HG03442 (cell line): ENCODE data around the gene RHOF.
"Not testable (repeated sequence)": the region's sequence is repeated elsewhere in the genome, so short reads cannot be mapped to it uniquely, and the experiment has no call there.

ENCODE experiments used
- ATAC-seq: cut with Tn5 transposase; IDR thresholded peaks from one replicate; pipeline ENCODE4 v1.9.1; 2021; ENCODE audit warnings: mild to moderate bottlenecking, moderate library complexity; ENCODE audit not compliant: unreplicated experiment

RHOF gene

DNA sequence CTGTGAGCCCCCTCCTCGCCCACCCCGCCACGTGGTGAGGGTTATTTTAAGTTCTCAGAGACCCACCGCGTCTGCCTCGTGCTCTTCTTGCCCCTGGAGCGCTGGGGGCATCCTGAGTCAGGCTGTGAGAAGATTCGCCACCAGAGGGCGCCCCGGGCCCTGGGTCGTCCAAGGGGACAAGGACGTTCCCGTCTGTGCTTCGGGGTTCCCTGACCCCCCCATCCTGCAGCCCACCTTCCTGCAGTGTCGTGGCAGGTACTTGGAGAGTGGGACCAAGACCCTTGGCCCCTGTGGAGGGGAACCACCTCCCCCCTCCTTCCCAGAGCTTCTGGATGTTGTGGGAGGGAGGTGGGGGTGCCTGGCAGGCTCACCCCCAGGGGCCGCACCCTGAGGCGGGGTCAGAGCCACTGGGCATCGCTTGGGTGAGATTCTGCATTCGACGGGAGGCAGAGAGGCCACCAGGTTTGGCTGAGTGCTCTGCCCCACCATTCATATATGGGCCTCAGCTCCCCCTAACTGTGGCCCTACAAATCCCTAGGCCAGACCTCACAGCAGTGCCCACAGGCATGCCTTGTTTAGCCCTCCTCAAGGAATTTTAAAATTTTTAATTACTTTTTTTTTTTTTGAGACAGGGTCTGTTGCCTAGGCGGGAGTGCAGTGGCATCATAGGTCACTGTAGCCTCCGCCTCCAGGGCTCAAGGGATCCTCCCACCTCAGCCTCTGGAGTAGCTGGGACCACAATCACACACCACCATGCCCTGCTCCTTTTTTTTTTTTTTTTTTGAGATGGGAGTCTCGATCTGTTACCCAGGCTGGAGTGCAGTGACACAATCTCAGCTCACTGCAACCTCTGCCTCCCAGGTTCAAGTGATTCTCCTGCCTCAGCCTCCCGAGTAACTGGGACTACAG, 17.0 kb downstream of the RHOF start:
- ATAC-seq: peak; percentile 48

DNA sequence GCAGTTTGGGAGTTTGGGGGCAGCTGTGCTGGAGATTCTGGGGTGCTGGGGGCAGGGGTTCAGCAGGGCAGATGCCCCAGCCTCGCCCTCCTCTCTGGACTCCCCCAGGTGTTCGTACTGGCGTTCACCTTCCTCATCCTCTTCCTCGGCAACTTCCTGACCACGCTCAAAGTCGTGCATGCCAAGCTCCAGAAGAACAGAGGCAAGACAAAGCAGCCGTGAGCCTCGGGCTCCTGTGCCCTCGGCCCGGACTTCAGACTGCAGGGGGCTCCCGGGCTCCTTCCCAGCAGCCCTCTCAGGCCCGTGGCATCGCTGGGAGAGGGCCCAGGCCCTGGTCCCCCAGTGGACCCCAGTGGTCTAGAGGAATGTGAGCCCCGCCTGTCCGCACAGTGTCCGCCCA, 18.0 kb downstream of the RHOF start:
- ATAC-seq: no peak

DNA sequence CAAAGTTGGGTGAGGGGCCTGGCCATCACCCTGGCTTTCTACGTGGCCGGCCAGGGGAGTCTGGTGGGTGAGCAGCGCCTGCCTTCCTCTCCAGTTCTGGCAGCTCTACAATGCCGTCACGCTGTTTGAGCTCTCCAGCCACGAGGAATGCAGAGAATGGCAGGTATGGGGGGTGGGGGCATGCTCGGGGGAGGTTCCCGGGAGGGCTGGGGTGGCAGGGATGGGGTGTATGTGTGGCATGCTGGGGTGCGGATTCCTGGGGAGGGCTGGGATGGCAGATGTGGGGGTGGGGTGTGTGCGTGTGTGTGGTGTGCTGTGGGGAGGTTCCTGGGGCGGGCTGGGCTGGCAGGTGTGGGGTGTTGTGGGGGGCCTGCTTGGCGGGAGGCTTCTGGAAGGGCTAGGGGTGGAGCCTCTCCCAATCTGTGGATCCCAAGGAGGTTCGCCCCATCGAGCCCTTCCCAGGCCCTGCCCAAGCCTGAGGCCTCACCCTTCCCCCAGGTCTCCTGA, 18.5 kb downstream of the RHOF start:
- ATAC-seq: no peak

DNA sequence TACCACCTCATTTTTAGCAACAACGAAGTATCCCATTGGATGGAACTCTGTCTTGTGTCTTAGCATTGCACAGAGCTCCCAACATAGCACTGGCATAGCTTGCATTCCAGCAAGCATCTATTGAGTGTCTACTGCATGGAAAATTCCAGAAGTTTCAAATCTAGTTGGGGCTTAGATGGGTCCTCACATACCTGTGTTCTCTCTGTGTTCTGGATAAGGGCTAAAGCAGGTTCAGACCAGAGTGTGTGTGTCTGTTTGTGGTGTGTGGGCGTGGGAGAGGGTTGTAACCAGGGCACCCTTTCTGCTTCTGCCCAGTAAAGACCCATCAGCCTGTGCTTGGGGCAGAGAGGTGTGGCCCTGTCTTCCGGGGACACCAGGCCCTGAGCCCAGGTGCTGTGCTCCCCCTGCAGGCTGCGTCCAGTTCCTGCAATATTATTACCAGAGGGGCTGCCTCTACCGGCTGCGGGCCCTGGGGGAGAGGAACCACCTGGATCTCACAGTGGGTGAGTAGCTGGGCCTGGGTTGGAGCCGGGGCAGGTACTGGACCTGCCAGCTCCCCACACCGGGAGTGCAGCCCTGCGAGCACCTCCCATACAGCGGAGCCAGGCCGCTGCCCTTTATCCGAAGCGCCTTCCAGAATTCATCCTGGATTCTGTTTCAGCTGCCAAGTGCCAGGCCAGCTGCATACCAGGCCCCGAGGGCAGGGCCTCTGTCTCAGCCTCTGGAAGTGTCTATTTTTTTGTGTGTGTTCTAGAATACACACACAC, 20.3 kb downstream of the RHOF start:
- no peak for ATAC-seq

DNA sequence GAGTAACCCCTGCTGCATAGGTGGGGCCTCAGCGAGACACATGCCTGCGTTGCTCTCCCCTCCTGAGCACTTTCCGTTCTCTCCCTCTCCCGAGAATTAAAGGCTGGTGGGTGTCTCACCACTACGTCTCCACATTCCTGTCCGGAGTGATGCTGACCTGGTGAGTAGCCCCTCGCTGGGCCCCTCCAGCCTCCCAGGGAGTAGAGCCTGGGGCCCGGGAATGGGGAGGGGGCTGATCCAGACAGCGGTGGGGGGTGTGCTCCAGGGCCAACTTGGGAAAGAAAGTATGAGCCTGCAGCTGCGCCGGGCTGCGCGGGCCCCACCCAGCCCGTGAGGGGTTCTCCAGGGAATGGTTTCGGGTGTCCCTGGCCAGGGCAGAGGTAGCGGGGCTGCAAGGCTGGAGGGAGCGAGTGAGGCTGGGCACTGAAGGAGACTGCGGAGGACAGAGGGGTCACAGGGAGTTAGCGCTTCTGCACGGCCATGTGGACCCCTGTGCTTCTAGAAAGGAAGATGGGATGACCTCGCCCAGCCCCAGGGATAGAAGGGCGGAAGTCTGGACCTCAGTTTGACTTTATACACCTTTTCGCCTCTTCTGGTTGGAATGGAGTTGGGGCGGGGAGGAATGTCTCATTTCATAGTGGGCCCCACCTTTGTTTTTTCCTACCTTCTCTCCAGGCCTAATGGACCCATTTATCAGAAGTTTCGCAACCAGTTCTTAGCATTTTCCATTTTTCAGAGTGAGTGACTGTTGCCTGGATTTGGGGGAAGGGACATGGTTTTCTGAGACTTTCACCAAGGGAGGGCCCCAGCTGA, 22.5 kb downstream of the RHOF start:
- no peak for ATAC-seq

DNA sequence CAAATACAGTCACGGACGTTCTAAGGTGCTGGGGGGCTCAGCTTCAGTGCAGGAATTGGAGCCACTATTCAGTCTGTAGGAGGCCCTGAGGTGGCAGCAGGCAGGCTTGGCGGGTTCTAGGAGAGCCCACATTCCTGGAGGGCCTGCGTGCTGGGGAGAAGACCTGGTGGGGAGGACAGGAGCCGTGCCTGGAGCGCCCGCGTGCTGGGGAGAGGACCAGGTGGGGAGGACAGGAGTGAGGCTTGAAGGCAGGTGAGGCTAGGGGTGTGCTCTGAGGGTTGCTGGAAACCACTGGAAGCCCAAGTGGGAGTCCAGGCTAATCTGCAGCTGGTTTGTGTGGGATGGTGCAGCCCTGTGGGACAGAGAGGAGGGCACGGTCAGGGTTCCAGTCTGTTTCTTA, 23.1 kb downstream of the RHOF start:
- no peak for ATAC-seq

DNA sequence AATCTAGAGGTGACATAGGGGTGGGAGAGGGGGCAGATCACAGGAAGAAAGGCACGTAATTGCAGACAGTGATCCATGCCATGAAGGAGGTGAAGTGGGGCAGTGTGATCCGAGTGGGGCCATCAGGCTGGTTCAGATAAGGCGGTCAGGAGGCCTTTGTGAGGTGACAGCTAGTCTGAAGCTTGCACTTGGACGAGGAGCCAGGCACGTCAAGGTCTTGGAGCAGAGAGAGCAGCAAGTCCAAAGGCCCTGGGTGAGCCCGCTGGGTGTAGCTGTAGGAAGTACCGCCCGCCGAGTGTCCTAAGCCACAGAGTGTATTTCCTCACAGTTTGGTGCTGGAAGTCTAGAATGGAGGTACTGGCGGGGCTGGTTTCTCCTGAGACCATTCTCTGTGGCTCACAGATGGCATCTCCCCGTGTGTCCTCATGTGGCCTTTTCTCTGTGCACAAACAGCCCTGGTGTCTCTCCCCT, 23.6 kb downstream of the RHOF start:
- ATAC-seq: no peak

DNA sequence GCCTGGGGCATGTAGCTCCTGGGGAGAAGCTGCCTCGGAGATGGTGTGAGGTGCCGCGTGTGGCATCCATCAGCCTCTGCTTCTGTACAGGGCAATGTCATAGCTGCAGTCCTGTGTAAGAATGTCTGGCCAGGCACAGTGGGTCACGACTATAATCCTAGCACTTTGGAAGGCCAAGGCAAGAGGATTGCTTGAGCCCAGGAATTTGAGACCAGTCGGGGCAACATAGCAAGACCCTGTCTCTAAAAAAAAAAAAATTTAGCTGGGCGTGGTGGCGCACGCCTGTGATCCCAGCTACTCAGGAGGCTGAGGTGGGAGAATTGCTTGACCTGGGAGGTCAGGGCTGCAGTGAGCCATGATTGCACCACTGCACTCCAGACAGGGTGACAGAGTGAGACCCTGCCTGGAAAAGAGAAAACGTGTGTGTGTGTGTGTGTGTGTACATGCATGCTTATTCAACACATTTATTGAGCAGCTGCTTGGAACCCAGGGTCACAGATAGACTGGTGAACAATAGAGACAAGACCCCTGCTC, 24.1 kb downstream of the RHOF start:
- ATAC-seq: no peak

DNA sequence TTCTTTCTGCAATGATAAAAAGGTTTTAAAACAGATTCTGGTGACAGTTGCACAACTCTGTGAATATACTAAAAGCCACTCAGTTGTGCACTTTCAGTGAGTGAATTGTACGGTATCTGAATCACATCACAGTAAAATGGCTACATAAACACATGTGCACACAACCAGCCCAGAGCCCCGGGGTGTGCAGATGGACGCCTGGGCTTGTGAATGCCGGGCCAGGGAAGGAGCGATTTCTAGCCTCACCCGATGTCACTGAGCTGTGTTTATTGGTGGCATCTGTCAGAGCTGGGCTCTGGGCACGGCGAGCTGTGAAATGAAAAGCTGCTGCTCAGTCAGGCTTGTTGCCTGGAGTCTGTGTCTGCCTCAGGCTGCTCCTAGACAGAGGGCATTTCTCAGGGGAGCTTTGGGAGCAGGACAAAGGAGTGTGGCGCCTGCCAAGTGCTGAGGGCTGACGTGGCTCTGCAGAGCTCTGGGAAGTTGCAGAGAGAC, 25.9 kb downstream of the RHOF start:
- ATAC-seq: no peak

DNA sequence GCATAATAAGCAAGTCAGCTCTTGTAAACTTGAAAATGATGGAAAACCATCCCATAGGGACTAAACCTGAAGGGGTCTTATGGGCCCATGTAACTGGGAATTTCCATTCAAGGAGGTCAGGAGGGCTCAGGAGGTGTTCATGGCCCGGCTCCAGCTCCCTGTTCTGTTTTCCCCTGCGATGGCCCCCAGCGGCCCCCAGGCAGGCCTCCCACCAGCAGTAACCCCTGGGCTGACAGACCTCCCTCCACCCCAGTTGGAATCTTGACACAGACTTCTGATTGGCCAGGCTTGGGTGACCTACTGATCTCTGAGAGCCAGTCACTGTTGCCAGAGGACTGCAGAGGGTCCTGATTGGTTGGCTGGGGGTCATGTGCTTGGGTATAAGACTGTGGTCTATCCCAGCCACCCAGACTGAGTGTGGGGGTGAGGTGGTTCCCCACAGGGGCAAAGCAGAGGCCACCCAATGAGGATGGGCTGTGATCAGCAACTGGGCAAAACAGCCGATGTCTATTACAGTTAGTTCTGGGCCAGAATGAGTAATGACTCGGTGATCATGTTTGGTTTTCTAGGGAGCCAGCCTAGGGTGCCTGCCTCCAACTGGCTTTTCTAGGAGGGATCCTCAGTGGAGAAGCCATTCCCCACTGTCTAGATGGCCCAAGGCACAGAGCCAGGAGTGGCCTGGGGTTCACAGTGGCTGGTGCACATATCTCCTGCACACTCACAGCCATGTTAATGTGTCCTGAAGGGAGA, 27.0 kb downstream of the RHOF start:
- ATAC-seq: no peak

DNA sequence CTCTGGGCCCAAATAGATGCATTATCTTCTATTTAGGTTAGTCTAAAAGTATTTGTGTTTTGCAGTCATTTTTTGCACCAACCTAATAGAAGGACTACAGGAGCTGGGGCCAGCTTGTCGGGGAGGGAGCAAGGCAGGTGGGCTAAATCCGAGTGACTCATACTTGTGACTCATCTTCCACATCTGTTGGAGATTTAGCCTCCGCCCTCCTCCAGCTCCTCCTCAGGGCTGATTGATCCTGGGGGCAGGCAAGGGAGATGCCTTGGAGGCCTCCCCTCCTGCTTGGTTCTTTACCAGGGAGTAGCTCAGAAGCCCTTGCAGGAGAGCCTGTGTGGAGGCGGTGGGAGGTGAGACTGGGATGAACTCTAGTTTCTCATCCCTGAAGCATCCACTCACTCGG, 27.9 kb downstream of the RHOF start:
- ATAC-seq: no peak

DNA sequence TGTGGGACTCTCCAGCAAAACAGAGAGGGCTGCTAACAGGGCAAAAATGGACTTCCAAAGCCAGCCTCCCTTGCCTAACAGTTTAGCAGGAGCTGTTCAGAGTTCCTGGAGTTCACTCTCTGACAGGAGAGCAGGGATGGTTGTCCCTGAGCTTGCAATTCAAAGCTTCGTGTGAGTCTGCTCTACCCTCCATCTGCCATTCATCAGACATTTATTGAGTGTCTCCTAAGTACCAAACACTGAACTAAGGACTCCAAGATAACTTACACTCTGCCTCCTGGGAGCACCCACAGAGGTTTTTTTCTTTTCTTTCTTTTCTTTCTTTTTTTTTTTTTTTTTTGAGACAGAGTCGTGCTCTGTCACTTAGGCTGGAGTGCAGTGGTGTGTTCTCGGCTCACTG, 28.7 kb downstream of the RHOF start:
- ATAC-seq: no peak

DNA sequence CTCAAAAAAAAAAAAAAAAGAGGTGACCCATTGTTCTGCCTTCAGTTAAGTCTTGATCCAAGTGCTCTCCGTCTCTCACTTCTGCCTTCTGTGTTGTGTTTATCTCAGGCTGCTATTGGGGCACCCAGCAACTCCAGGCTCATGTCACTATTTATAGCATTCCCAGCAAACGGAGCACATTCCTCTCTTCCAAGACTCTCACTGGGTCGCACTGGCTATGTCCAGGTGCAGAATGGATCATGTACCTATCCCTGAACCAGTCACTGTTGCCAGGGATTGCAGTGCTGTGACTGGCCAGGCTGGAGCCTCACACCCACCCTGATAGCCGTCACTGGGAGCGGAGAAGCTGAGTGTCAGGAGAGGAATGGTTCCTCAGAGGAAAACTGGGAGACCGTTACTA, 31.2 kb downstream of the RHOF start:
- no peak for ATAC-seq

DNA sequence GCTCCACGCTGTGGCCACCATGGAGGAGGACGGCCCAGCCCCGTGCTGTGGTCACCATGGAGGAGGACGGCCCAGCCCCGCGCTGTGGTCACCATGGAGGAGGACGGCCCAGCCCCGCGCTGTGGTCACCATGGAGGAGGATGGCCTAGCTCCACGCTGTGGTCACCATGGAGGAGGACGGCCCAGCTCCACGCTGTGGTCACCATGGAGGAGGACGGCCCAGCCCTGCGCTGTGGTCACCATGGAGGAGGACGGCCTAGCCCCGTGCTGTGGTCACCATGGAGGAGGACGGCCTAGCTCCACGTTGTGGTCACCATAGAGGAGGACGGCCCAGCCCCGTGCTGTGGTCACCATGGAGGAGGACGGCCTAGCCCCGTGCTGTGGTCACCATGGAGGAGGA, 35.0 kb downstream of the RHOF start:
- not testable (repeated sequence) for ATAC-seq

DNA sequence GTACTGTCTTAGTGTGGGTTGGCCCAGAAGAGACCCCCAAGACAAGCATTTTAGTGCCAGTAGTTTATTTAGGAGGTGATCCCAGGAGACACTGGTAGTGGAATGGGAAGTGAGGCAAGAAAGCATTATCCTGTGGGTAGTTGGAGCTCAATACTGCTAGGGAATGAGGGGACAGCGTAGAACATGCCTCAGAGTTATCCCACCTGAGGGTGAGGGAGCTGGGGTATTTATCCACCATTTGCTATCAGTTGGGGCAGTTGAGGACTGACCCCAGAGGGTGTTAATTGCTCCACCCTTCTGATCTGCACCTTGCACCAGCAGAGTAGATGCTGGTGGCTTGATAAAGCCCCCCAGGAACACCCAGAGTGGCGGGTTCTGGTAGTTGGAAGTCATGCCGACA, 37.9 kb downstream of the RHOF start:
- ATAC-seq: no peak

DNA sequence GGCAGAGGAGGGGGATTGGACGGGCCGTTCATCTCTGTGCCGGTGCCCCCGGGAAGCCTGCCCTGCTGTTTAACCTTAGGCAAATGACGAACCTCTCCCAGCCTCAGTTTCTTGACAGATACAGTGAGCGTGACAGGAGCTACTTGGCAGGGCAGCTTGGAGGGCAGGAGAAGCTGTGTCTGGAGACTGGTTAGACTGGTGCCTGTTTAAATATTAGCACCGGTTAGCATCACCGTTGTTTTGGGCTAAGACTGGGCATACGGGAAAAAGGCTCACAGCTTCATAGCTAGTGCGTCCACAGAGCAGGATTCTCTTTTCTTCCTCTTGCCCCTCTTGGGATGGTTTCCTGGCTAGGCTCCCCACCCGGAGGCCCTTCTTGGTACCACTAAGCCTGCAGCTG, 38.7 kb downstream of the RHOF start:
- no peak for ATAC-seq

DNA sequence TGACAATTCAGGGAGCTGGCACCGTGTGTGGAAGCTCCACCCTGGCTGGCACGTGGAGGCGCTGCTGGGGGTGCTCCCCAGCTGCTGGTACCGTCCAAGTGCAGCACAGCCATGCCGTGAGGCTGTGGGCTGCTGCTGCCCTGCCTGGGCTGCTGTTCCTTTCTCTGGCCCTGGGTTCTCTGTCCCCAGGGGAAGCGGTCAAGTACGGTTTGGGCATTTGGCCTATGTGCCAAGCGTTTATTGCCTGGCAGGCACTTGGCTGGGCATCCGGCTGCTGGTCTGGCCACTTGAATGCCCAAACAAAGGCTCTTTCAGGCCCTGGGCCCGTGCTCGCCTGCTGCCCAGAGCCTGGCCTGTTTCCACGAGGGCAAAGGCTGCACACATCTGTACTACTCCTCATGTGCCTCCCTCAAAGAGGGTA, 39.6 kb downstream of the RHOF start:
- no peak for ATAC-seq

DNA sequence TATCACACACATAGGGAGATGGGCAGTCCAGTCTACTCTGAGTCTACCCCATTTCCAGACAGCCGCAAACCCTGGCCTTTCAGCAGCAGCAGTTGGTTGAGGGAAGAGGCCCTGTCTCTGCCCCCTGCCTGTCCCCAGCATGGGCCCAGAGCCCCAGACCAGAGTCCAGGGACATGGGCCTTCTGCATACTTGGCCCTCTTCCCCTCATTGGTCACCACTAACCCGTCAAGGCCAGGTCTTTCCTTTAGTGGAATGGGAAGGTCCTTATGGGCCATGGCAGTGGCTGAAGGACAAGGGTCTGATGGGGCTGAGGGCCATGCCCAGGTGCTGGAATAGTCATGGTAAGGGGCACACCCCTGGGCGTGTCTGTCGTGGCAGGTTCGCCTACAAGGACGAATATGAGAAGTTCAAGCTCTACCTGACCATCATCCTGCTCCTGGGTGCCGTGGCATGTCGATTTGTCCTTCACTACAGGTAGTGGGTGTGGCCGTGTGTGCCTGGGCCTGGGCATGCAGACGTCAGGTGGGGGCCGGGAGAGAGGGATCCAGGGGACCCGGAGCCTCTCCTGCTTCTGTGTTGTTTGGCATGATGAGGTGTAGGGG, 41.6 kb downstream of the RHOF start:
- ATAC-seq: no peak

DNA sequence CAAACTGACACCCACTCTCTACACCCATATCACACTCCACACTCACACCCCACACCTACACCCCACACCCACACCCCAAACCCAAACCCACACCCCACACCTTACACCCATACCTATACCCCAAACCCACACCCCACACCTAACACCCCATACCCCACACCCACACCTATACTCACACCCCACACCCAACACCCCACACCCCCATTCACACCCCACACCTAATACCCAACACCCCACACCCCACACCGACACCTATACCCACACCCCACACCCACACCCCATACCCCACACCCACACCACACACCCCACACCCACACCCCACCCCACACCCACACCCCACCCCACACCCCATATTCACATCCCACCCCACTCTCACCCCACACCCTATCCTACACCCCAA, 42.5 kb downstream of the RHOF start:
- no peak for ATAC-seq
